PC-9 (cell line): ENCODE measurements around the gene PDIA5. TPM values are rescaled to one million over a fixed set of nuclear protein-coding genes. Genes with fewer than 3 reads are reported as not detected.
"Not testable (repeated sequence)": the region's sequence is repeated elsewhere in the genome, so short reads cannot be mapped to it uniquely, and the experiment has no call there.

Experiments
- BruUV-seq: library from RNA; stranded (reverse); fragments of 400-500 nt; replicated peaks from 2 replicates; lab custom pipeline; 2021; lab: Mats Ljungman, UMichigan
- CTCF ChIA-PET: fragments of 300-600 bp; sonication (Branson Sonifier 250); formaldehyde crosslinking; loops from one replicate; lab custom pipeline; 2022; ENCODE audit warnings: antibody characterized with exemption; lab: Charles Lee
- POLR2A ChIA-PET: fragments of 300-600 bp; sonication (Branson Sonifier 250); formaldehyde crosslinking; loops from one replicate; lab custom pipeline; 2022; ENCODE audit warnings: antibody characterized with exemption; ENCODE audit not compliant: unreplicated experiment; lab: Charles Lee
- DNase-seq, 2 experiments: peaks; one replicate each; pipeline versions ENCODE4 v3.0.0 to v3.0.0-alpha.2; 2015 to 2022; ENCODE audit warnings: mixed read lengths in 1 of 2
- H2AFZ ChIP-seq: fragments of 200-600 bp; sonication (generic); 2 replicates; pipeline ENCODE4 v1.8.1; 2017; ENCODE audit warnings: antibody characterized with exemption
- H3F3A ChIP-seq: fragments of 200-600 bp; sonication (generic); 2 replicates; pipeline ENCODE4 v1.8.1; 2017; ENCODE audit warnings: antibody characterized with exemption, mild to moderate bottlenecking, low read depth; ENCODE audit not compliant: insufficient read depth
- H3K27ac ChIP-seq: fragments of 200-600 bp; sonication (generic); 2 replicates; pipeline ENCODE4 v1.6.1; 2016; ENCODE audit warnings: mixed run types
- H3K27me3 ChIP-seq: fragments of 200-600 bp; sonication (generic); 2 replicates; pipeline ENCODE4 v1.6.1; 2016; ENCODE audit warnings: low read depth, mixed run types; ENCODE audit not compliant: insufficient read depth
- H3K36me3 ChIP-seq: fragments of 200-600 bp; sonication (generic); 2 replicates; pipeline ENCODE4 v1.6.1; 2016; ENCODE audit warnings: low read depth, mixed run types
- H3K4me1 ChIP-seq: fragments of 200-600 bp; sonication (generic); replicated peaks from 2 replicates; pipeline ENCODE4 v1.6.1; 2016; ENCODE audit warnings: mixed run types; ENCODE audit not compliant: insufficient read depth
- H3K4me2 ChIP-seq: fragments of 200-600 bp; sonication (generic); 2 replicates; pipeline ENCODE4 v1.6.1; 2017; ENCODE audit warnings: mixed run types
- H3K4me3 ChIP-seq: fragments of 200-600 bp; sonication (generic); 2 replicates; pipeline ENCODE4 v1.6.1; 2016; ENCODE audit warnings: mixed run types
- H3K79me2 ChIP-seq: fragments of 200-600 bp; sonication (generic); 2 replicates; pipeline ENCODE4 v1.6.1; 2017; ENCODE audit warnings: low read depth, mixed run types
- H3K9me2 ChIP-seq: fragments of 200-600 bp; sonication (generic); 2 replicates; pipeline ENCODE4 v1.8.1; 2017; ENCODE audit warnings: mild to moderate bottlenecking; ENCODE audit not compliant: insufficient read depth
- H3K9me3 ChIP-seq: fragments of 200-600 bp; sonication (generic); 2 replicates; pipeline ENCODE4 v1.8.1; 2016; ENCODE audit warnings: low read depth; ENCODE audit not compliant: insufficient read depth
- H4K20me1 ChIP-seq: fragments of 200-600 bp; sonication (generic); 2 replicates; pipeline ENCODE4 v1.8.1; 2017; ENCODE audit not compliant: insufficient read depth
- CTCF ChIP-seq: fragments of 200-600 bp; sonication (generic); conservative IDR thresholded peaks from 2 replicates; pipeline ENCODE4 v1.6.1; 2017; ENCODE audit warnings: mixed run types, antibody characterized with exemption, mild to moderate bottlenecking, moderate library complexity
- EZH2 ChIP-seq: fragments of 200-600 bp; sonication (generic); IDR thresholded peaks from 2 replicates; pipeline ENCODE4 v1.8.0; 2017; ENCODE audit warnings: antibody characterized with exemption, low read depth
- intact Hi-C: fragments of 100-400 bp; cut with micrococcal nuclease; formaldehyde crosslinking; loops from one replicate; pipeline ENCODE4 v1.10.0; 2022; ENCODE audit not compliant: unreplicated experiment
- total RNA-seq: library from RNA; stranded (reverse); gene quantifications from 2 replicates; pipeline ENCODE4 v1.2.3, GENCODE V29; 2021

PDIA5 gene
- total RNA-seq, 1 experiment from 2014 or later: 31.7 TPM

DNA sequence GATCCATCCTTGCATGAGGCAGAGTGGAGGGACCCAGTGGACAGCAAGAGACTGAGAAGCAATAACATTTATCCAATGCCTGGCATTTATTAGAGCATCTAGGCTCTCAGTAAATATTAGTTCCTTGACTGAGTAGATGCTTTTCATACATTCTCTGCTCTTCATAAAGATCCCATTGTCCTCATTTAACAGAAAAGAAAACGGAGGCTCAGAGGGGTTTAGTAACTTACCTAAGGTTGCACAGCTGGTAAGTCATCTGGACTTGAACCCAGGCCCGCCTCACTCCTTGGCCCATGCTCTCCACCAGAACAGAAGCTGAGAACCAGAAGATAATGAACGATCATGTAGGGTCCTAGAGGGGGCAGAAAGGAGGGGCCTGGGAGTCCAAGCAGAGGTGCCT, 82.7 kb downstream of the PDIA5 start:
- no peaks in the 10 kb centered on the region for H4K20me1 ChIP-seq
- no peaks in the 10 kb centered on the region for H3K9me3 ChIP-seq
- no peak for TF ChIP-seq CTCF
- no peak for TF ChIP-seq EZH2
- no peak overlapping the region for H3K4me3 ChIP-seq
- H3K36me3 ChIP-seq: no peaks in the 10 kb centered on the region; the same call in 1 of the 2 replicates
- no peaks in the 10 kb centered on the region for H3F3A ChIP-seq
- H3K9me2 ChIP-seq: no peaks in the 10 kb centered on the region
- ChIA-PET POLR2A (no interaction called here), CTCF (no interaction called here)
- no peak overlapping the region for H2AFZ ChIP-seq
- DNase-seq: no peak
- intact Hi-C loops: no loop called here
- H3K79me2 ChIP-seq: no peaks in the 10 kb centered on the region
- no peak overlapping the region for H3K27ac ChIP-seq
- BruUV-seq: no TSS peak
- no peaks in the 10 kb centered on the region for H3K27me3 ChIP-seq
- no peaks in the 10 kb centered on the region for H3K4me1 ChIP-seq
- no peak overlapping the region for H3K4me2 ChIP-seq

DNA sequence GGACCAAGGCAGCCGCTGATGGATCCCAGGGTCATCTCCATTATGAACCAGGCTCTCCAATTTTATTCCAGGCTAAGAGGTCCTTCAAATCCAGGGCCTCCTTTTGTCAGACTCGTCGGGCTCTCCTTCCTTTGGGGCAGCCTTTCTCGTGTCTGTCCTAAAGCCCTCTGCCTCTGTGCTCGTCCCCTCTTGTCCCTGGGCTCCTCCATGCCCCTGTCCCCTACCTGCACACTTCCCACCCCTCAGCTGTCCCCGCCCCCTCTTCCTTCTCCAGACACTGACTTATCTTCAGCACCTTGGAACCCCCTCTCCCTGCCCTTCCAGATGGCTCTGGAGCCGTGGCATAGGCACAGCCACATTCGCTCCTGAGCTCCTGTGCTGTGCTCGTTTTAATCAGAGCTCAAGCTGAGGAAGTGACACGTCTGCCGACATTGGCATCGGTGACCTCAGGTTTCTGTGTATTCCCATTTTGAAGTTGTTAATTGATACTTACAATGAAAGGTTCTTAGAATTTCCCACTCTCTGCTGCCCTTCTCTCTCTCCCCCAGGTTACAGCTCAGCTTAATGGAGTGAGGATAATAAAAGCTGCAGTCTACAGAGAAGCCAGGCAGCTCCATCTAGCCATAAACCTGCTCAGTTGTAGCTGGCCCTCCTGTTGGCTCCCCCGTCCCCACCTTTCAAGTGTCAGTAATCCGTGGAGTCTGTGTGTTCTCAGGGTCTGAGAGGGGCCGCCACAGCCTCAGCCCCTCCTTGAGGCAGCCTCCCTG, 83.8 kb downstream of the PDIA5 start:
- Histone ChIP-seq H3F3A (no peaks in the 10 kb centered on the region), H3K27me3 (no peaks in the 10 kb centered on the region), H3K4me3 (no peak overlapping the region), H3K9me2 (no peaks in the 10 kb centered on the region), H3K36me3 (no peaks in the 10 kb centered on the region; the same call in 1 of the 2 replicates), H2AFZ (no peak overlapping the region), H3K9me3 (no peaks in the 10 kb centered on the region), H3K79me2 (no peaks in the 10 kb centered on the region), H3K27ac (no peak overlapping the region), H3K4me1 (no peaks in the 10 kb centered on the region), H4K20me1 (no peaks in the 10 kb centered on the region), H3K4me2 (no peak overlapping the region)
- no peak for DNase-seq
- intact Hi-C loops: no loop called here
- ChIA-PET CTCF (no interaction called here), POLR2A (interaction anchor here (0.6 kb wide), 1 partner anchor 300 kb away, joined by 3 read pairs; no protein-coding TSS in a partner anchor)
- TF ChIP-seq CTCF (no peak), EZH2 (no peak)
- BruUV-seq: no TSS peak

GRCh38 chr3:123151251-123151705, 84.5 kb downstream of the PDIA5 start:
- Histone ChIP-seq H3K4me3 (no peak overlapping the region), H3K4me2 (no peak overlapping the region), H3K4me1 (no peaks in the 10 kb centered on the region), H4K20me1 (no peaks in the 10 kb centered on the region), H3K79me2 (no peaks in the 10 kb centered on the region), H3K36me3 (no peaks in the 10 kb centered on the region; the same call in 1 of the 2 replicates), H3F3A (no peaks in the 10 kb centered on the region), H3K9me3 (no peaks in the 10 kb centered on the region), H3K27ac (no peak overlapping the region), H3K27me3 (no peaks in the 10 kb centered on the region), H3K9me2 (no peaks in the 10 kb centered on the region), H2AFZ (no peak overlapping the region)
- intact Hi-C loops: no loop called here
- ChIA-PET POLR2A (interaction anchor here (0.6 kb wide), 1 partner anchor 301 kb away, joined by 3 read pairs; no protein-coding TSS in a partner anchor), CTCF (no interaction called here)
- TF ChIP-seq CTCF (no peak), EZH2 (no peak)
- no TSS peak for BruUV-seq
- DNase-seq: no peak

DNA sequence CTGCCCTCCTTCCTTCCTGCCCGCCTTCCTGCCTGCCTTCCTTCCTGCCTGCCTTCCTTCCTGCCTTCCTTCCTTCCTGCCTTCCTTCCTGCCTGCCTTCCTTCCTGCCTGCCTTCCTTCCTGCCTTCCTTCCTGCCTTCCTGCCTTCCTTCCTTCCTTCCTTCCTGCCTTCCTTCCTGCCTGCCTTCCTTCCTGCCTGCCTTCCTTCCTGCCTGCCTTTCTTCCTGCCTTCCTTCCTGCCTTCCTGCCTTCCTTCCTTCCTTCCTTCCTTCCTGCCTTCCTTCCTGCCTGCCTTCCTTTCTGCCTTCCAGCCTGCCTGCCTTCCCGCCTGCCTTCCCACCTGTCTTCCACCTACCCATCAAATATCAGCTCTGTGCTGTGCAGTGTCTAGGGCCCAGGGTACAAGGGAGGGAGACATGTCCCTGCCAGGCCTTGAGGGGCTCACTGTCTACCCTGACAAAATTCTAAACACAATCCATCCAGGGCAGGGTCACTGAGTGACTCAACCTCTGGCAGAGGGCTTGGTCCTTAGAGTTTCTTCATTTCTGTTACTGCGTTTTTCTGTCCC, 85.1 kb downstream of the PDIA5 start:
- H3K9me2 ChIP-seq, POLR2A ChIA-PET, H3K36me3 ChIP-seq: not testable (repeated sequence)

More for the DNA sequence above, 85.1 kb downstream of the PDIA5 start:
- H3K27me3 ChIP-seq, H3K27ac ChIP-seq, H4K20me1 ChIP-seq, H3K4me1 ChIP-seq, H3K79me2 ChIP-seq, CTCF ChIA-PET, BruUV-seq, H3F3A ChIP-seq, H3K4me2 ChIP-seq, intact Hi-C loops, H2AFZ ChIP-seq, DNase-seq, H3K9me3 ChIP-seq, H3K4me3 ChIP-seq: not testable (repeated sequence)
